ENCODE data around the gene GTF2H2.
"Not testable (repeated sequence)": the region's sequence is repeated elsewhere in the genome, so short reads cannot be mapped to it uniquely, and the experiment has no call there.

Gene GTF2H2

DNA sequence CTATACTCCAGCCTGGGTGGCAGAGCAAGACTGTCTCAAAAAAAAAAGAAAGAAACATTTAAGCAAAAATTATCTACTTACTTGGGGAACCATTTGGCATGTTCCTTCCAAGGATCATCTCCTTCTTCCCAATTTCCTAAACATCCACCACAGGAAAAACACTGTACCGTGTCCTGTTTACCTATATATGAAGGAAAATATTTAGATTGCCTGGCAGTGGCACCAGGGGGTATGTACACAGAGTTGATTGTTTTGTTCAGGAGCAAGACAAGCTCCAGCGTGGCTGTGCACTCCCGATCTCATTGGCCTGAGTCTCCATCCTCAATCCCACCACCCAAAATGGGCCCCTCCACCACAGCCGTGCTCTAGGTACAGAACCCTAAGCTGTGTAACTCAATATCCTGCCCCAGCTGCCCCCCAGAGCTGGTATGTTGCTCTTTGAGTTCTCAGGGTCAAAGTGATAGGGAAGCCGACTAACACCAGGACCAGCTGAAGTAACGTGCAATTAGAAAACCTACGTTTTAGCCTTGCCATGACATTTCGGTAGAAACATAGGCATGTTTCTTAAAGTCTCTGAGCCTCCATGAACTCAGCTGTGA is 56.2 kb downstream of the GTF2H2 start:
- no peak for DNase-seq

DNA sequence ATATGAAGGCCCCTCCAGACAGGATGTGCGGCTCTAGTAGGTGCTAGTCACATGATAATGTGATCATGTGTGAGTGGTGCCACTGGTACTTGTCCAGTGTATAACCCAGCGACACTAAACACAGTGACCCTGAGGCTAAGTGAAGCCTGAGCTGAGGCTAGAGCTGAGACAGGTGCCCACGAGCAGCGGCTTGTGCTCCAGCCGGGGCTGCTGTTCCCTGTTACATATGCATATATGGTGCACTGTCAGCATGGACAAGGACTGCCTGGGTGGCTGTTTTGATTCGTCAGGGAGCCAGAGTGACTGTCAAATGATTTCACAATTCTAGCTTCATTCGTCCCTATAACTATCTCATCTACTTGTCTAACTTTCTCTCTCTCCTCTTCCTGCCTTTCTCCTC is 60.5 kb downstream of the GTF2H2 start:
- not testable (repeated sequence) for DNase-seq

All from activated CD4-positive, alpha-beta T cell treated with anti-CD3 and anti-CD28 coated beads, Interleukin-2, amount 50 U/mL, for 4 hours (primary cell).